Hypothalamus (tissue), 51 donors: ENCODE measurements around the gene SCD.
A peak's percentile ranks its signal among the peaks of the same experiment; 100 is the strongest.

Experiments
- DNase-seq, 51 donors: peaks; one replicate each; lab custom pipeline; 2025; lab: John Stamatoyannopoulos, UW

Gene SCD

GRCh38 chr10:100391163-100392002, 44.4 kb downstream of the SCD start:
- DNase-seq = no peak

GRCh38 chr10:100392686-100393003, 45.6 kb downstream of the SCD start:
- no peak for DNase-seq

- DNase-seq = no peak
Observed at GRCh38 chr10:100395626-100396025, 48.6 kb downstream of the SCD start.

- DNase-seq = no peak
Observed at GRCh38 chr10:100396605-100397004, 49.6 kb downstream of the SCD start.

- no peak for DNase-seq
Observed at GRCh38 chr10:100401631-100402328, 54.7 kb downstream of the SCD start.

- DNase-seq = peak in 1 of 51 donors; percentile 7
Observed at GRCh38 chr10:100403734-100404133, 56.7 kb downstream of the SCD start.

- no peak for DNase-seq
Observed at GRCh38 chr10:100413173-100413572, 66.1 kb downstream of the SCD start.
